B cell (primary cell): Measurements from ENCODE around the gene CDK6. TPM values are rescaled to one million over a fixed set of nuclear protein-coding genes. Genes with fewer than 3 reads are reported as not detected.

Experiments used
- ATAC-seq: fragments of 200-7000 bp; cut with Tn5 transposase; one replicate; pipeline ENCODE4 v1.10.0; 2021; ENCODE audit warnings: low read depth, mild to moderate bottlenecking, moderate number of reproducible peaks, moderate library complexity
- CTCF ChIA-PET: fragments of 350-600 bp; sonication (Branson Sonifier 250); formaldehyde crosslinking; loops from one replicate; lab custom pipeline; 2021; ENCODE audit warnings: antibody characterized with exemption, inconsistent platforms; lab: Charles Lee
- POLR2A ChIA-PET: fragments of 350-600 bp; sonication (Branson Sonifier 250); formaldehyde crosslinking; loops from one replicate; lab custom pipeline; 2021; ENCODE audit warnings: antibody characterized with exemption; lab: Charles Lee
- DNase-seq: peaks from one replicate; pipeline ENCODE4 v3.0.0; 2013
- H2AFZ ChIP-seq: 2 replicates; pipeline ENCODE4 v1.6.1; 2012; ENCODE audit warnings: mild to moderate bottlenecking, low read depth, low read length; ENCODE audit not compliant: insufficient read depth, poor library complexity, severe bottlenecking
- H3K27ac ChIP-seq, 2 donors: 1 replicate in 1 of 2; 2 replicates in 1 of 2; pipeline ENCODE4 v1.5.1; 2012 to 2013; ENCODE audit warnings: low read length in 2 of 2, mild to moderate bottlenecking in 2 of 2, moderate library complexity in 1 of 2
- H3K27me3 ChIP-seq, 4 experiments: fragments of 200-600 bp in 1 of 4; sonication (generic) in 1 of 4; replicated peaks in 1 of 4; 1 replicate in 2 of 4; 2 replicates in 2 of 4; pipeline versions ENCODE4 v1.6.1 to v1.7.0; 2013 to 2016; ENCODE audit warnings: low read length in 3 of 4, mild to moderate bottlenecking in 2 of 4, mixed read lengths in 1 of 4, moderate library complexity in 1 of 4; ENCODE audit not compliant: insufficient read depth in 4 of 4, control insufficient read depth in 3 of 4; ENCODE audit errors: control extremely low read depth in 1 of 4
- H3K36me3 ChIP-seq, 2 experiments: replicated peaks in 1 of 2; 1 replicate in 1 of 2; 2 replicates in 1 of 2; pipeline versions ENCODE4 v1.6.1 to v1.7.1; 2013; ENCODE audit warnings: low read length in 1 of 2; ENCODE audit not compliant: insufficient read depth in 2 of 2, control insufficient read depth in 1 of 2; ENCODE audit errors: control extremely low read depth in 1 of 2, extremely low read depth in 1 of 2
- H3K4me1 ChIP-seq, 2 donors: fragments of 200-600 bp in 1 of 2; sonication (generic) in 1 of 2; 1 replicate in 1 of 2; 2 replicates in 1 of 2; pipeline versions ENCODE4 v1.5.1 to v1.6.1; 2013 to 2017; ENCODE audit warnings: low read length in 2 of 2; ENCODE audit not compliant: control insufficient read depth in 2 of 2, insufficient read depth in 2 of 2
- H3K4me2 ChIP-seq: replicated peaks from 2 replicates; pipeline ENCODE3; 2012; ENCODE audit warnings: mild to moderate bottlenecking, low read depth, low read length; ENCODE audit not compliant: poor library complexity, severe bottlenecking
- H3K4me3 ChIP-seq, 5 experiments: fragments of 200-600 bp in 1 of 5; sonication (generic) in 1 of 5; 1 replicate in 3 of 5; 2 replicates in 2 of 5; pipeline versions ENCODE4 v1.5.1 to v1.7.0; 2011 to 2016; ENCODE audit warnings: low read length in 4 of 5, mild to moderate bottlenecking in 4 of 5, low read depth in 2 of 5, control low read depth in 1 of 5, moderate library complexity in 1 of 5; ENCODE audit not compliant: insufficient read depth in 1 of 5; ENCODE audit errors: control extremely low read depth in 1 of 5, extremely low read depth in 1 of 5
- H3K79me2 ChIP-seq: fragments of 200-600 bp; sonication (generic); one replicate; pipeline ENCODE4 v1.6.0; 2016; ENCODE audit warnings: low read length; ENCODE audit not compliant: control insufficient read depth, insufficient read depth
- H3K9ac ChIP-seq: fragments of 200-600 bp; sonication (generic); 2 replicates; pipeline ENCODE4 v1.6.1; 2017; ENCODE audit warnings: mild to moderate bottlenecking, low read length, moderate library complexity
- H3K9me3 ChIP-seq, 3 donors: one replicate each; pipeline versions ENCODE4 v1.6.1 to v1.7.1; 2013; ENCODE audit warnings: low read length in 2 of 3; ENCODE audit not compliant: control insufficient read depth in 2 of 3, insufficient read depth in 1 of 3; ENCODE audit errors: control extremely low read depth in 1 of 3
- H4K20me1 ChIP-seq: 2 replicates; pipeline ENCODE4 v1.6.0; 2012; ENCODE audit warnings: mild to moderate bottlenecking, low read length; ENCODE audit not compliant: insufficient read depth, control insufficient read depth, poor library complexity, severe bottlenecking
- H3K27ac Mint-ChIP-seq: one replicate; pipeline ENCODE4 v1.8.0; 2021; ENCODE audit warnings: mixed read lengths
- H3K27me3 Mint-ChIP-seq: one replicate; pipeline ENCODE4 v1.8.0; 2021; ENCODE audit warnings: mixed read lengths
- H3K4me1 Mint-ChIP-seq: one replicate; pipeline ENCODE4 v1.8.0; 2021; ENCODE audit warnings: mixed read lengths
- H3K4me3 Mint-ChIP-seq: one replicate; pipeline ENCODE4 v1.8.0; 2021; ENCODE audit warnings: mixed read lengths
- H3K9me3 Mint-ChIP-seq: one replicate; pipeline ENCODE4 v1.8.0; 2022; ENCODE audit warnings: mixed read lengths; ENCODE audit not compliant: insufficient read depth
- CTCF ChIP-seq: fragments of 200-600 bp; IDR thresholded peaks from one replicate; pipeline ENCODE4 v1.8.0; 2022; ENCODE audit warnings: antibody characterized with exemption, mild to moderate bottlenecking
- EZH2 ChIP-seq: IDR thresholded peaks from 2 replicates; pipeline ENCODE4 v1.6.1; 2012; ENCODE audit warnings: borderline replicate concordance, low read depth, mild to moderate bottlenecking, moderate library complexity, low read length; ENCODE audit not compliant: insufficient read depth, poor library complexity, severe bottlenecking
- WGBS: methylation state at CpG from one replicate; pipeline ENCODE4 v1.1.5; 2013; ENCODE audit warnings: missing lambda C conversion rate; ENCODE audit not compliant: insufficient coverage; 5-methylcytosine and 5-hydroxymethylcytosine counted together
- intact Hi-C: fragments of 100-400 bp; cut with micrococcal nuclease; formaldehyde crosslinking; loops from one replicate; pipeline ENCODE4 v1.10.0; 2022
- polyA plus RNA-seq: library from polyadenylated mRNA; depleted of rRNA; stranded (reverse); fragments of >200 nt; gene quantifications from 2 replicates; pipeline ENCODE4 v1.2.3, GENCODE V29; 2012
- total RNA-seq, 2 donors: library from RNA; stranded (reverse); fragments of 120-200 nt in 1 of 2; gene quantifications; 1 replicate in 1 of 2; 2 replicates in 1 of 2; pipeline versions ENCODE4 v1.2.3 to v1.2.4, GENCODE V29; 2013 to 2022

CDK6 gene
- total and polyA plus RNA-seq, 2 donors (not counting 1 experiment from before 2014, with no cell fraction given), result 3.0 to 14.6 TPM

DNA sequence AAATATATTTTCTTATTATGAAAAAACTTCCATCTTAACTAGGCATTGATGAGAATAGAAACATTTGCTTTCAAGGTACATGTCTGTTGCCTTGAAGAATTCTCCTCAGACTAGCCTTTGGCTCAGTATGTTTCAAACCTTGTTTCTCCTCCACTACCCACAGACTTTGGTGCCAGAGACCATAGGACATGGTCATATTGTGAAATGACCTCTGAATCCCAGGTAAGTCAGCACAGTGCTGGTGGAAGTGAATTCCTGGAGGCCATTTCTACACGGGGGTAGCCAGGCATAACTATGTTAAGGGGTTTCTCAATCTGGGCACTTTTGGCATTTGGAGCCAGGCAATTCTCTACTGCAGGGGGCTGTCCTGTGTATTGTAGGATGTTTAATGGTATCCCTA is 133.8 kb downstream of the CDK6 start:
- no peak overlapping the region for H3K4me3 ChIP-seq
- no peaks in the 10 kb centered on the region for H3K27me3 Mint-ChIP-seq
- no peak for ATAC-seq
- no peaks in the 10 kb centered on the region for H3K4me1 ChIP-seq
- H3K36me3 ChIP-seq, result no peaks in the 10 kb centered on the region
- CTCF ChIA-PET, result no interaction called here
- no peaks in the 10 kb centered on the region for H4K20me1 ChIP-seq
- TF ChIP-seq CTCF (no peak), EZH2 (no peak)
- WGBS, result 100% methylated on average over 1 of the region's 1 CpG
- H3K79me2 ChIP-seq, result no peaks in the 10 kb centered on the region
- H3K9me3 ChIP-seq, result no peaks in the 10 kb centered on the region
- DNase-seq, result no peak
- no peak overlapping the region for H2AFZ ChIP-seq
- no peaks in the 10 kb centered on the region for H3K9me3 Mint-ChIP-seq
- no peak overlapping the region for H3K4me3 Mint-ChIP-seq
- no peak overlapping the region for H3K4me2 ChIP-seq
- no peaks in the 10 kb centered on the region for H3K27me3 ChIP-seq
- POLR2A ChIA-PET, result no interaction called here
- intact Hi-C loops, result no loop called here
- H3K27ac ChIP-seq, result no peak overlapping the region
- no peaks in the 10 kb centered on the region for H3K4me1 Mint-ChIP-seq
- no peak overlapping the region for H3K27ac Mint-ChIP-seq
- no peak overlapping the region for H3K9ac ChIP-seq

DNA sequence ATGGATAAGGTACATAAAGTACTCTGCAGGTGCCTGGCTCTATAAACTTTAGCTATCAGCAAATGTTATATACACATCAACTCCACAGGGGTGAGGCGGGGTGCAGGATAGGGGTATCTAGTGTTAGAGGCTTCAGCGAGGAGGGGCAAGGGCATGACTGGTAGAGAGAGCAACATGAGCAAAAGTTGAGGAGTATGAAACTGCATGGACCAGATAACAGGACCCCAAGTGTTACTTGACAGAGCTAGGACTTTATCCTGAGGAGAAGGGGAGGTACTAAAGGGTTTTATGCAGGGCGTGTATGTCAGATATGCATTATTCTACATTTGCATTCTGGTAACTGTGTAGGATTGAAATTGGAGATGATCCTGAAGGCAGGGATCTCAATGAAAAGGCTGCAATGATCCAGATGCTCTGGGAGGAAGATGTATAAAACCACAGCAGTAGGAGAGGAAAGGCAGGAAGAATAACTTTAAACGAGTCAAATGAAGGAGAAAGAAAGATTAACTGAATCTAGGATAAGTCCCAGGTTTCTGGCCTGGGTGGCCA is 136.3 kb downstream of the CDK6 start:
- no peaks in the 10 kb centered on the region for H3K36me3 ChIP-seq
- H3K4me3 ChIP-seq, result no peak overlapping the region
- no peaks in the 10 kb centered on the region for H3K9me3 ChIP-seq
- POLR2A ChIA-PET, result no interaction called here
- no peak for DNase-seq
- H3K27ac ChIP-seq, result no peak overlapping the region
- intact Hi-C loops, result no loop called here
- Mint-ChIP-seq H3K27ac (no peak overlapping the region), H3K9me3 (no peaks in the 10 kb centered on the region), H3K4me3 (no peak overlapping the region), H3K27me3 (no peaks in the 10 kb centered on the region), H3K4me1 (peaks cover 4% of the 10 kb centered on the region)
- no peak for TF ChIP-seq CTCF
- TF ChIP-seq EZH2, result no peak
- no peak for ATAC-seq
- no peaks in the 10 kb centered on the region for H3K79me2 ChIP-seq
- H3K27me3 ChIP-seq, result no peaks in the 10 kb centered on the region
- H2AFZ ChIP-seq, result no peak overlapping the region
- CTCF ChIA-PET, result no interaction called here
- 73% methylated on average over 3 of the region's 4 CpGs for WGBS
- H3K9ac ChIP-seq, result no peak overlapping the region
- no peaks in the 10 kb centered on the region for H3K4me1 ChIP-seq
- H3K4me2 ChIP-seq, result no peak overlapping the region
- no peaks in the 10 kb centered on the region for H4K20me1 ChIP-seq
